ENCODE data around the gene SCRT2. TPM values are rescaled to one million over a fixed set of nuclear protein-coding genes. Genes with fewer than 3 reads are reported as not detected.

Gene SCRT2
- total and polyA plus RNA-seq, 7 donors, result not detected

- intact Hi-C loops (cut with DNase I), result no loop called here
- TF ChIP-seq EP300 (IDR thresholded peaks at IDR 0.05) (no peak), POLR2A (IDR thresholded peaks at IDR 0.05) (no peak), POLR2AphosphoS5 (IDR thresholded peaks at IDR 0.05) (no peak), CTCF (IDR thresholded peaks at IDR 0.05) (no peak)
- 13 to 46% methylated on average over 13 of the region's 13 CpGs for WGBS, 2 donors
- peaks cover 0 to 59% (median 26%) of the 10 kb centered on the region in 3 donors for H3K27me3 ChIP-seq
- H3K36me3 ChIP-seq, result no peaks in the 10 kb centered on the region
- DNase-seq, result no peak
- no peak overlapping the region for H3K27ac ChIP-seq
- H3K4me1 ChIP-seq, result no peaks in the 10 kb centered on the region
- no peaks in the 10 kb centered on the region for H3K9me3 ChIP-seq
- no peak overlapping the region for H3K4me3 ChIP-seq
Measured at GRCh38 chr20:688809-689212, 13.2 kb upstream of the SCRT2 start.

DNA sequence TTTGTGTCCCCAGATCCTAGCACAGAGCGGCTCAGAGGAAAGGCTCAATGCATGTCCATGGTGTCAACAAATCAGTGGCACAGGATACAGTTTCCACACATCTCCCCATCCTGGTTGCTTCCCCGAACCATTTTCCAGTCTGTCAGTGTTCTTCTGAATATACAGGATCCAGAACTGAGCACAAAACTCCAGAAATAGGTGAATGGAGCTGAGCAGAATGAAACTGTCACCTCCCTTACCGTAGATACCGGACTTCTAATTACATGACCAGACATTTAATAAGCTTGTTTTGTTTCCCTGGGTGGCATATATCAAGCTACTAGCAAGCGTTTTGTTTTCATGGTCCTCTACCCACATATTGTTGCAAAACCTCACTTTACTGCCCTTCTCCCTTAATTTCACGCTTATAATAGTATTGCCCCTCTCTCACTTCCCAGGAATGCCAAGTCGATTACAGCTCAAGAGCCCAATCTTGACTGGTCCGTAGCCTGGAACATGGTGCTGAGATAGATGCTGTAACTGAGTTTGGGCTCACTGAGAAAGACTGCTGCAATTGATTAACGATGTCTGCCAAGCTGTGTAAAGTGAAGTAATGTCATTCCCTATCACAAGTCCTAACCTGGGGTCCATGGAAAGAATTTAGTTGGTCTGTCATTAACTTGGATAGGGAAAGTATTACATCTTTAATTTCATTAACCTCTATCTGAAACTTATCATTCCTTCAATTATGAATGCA, 12.0 kb upstream of the SCRT2 start:
- no peak overlapping the region for H3K27ac ChIP-seq
- H3K27me3 ChIP-seq, result peaks cover 0 to 62% (median 26%) of the 10 kb centered on the region in 3 donors
- WGBS, 2 donors, result 73 to 81% methylated on average over 9 of the region's 9 CpGs
- no peak overlapping the region for H3K4me3 ChIP-seq
- H3K36me3 ChIP-seq, result no peaks in the 10 kb centered on the region
- TF ChIP-seq EP300 (IDR thresholded peaks at IDR 0.05) (no peak), POLR2AphosphoS5 (IDR thresholded peaks at IDR 0.05) (no peak), POLR2A (IDR thresholded peaks at IDR 0.05) (no peak), CTCF (IDR thresholded peaks at IDR 0.05) (no peak)
- H3K9me3 ChIP-seq, result no peaks in the 10 kb centered on the region
- no peak for DNase-seq
- no peaks in the 10 kb centered on the region for H3K4me1 ChIP-seq
- intact Hi-C loops (cut with DNase I), result no loop called here

DNA sequence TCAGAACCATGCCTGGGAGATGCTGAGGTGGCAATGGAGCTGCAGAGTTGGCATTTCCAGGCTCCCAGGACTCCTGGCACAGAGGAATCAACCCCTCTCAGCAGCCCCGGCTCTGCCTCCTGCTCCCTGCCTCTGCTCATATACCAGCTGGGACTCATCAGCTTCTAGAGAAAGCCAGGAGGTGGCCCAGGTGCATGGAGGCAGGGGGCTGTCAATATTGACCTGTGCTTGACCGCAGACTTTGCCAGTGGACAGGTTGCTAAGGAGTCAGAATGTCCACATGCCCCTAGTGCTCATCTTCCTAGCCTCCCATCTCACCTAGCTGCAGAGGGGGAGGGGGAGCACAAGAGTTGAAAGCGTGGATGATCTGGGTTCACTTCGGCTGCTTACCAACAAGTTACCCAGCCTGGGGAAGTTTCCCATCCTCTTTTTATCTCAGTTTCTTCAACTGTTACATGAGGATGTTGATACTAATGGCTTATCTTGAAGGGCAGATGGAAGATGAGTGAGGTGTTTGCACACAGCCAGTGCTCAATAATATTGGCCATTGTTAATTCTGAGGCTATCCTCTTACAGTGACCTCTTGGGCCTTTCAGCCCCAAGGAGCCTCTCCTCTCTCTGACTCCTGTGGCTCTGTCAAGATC, 9.2 kb upstream of the SCRT2 start:
- intact Hi-C loops (cut with DNase I), result no loop called here
- 68 to 76% methylated on average over 4 of the region's 4 CpGs for WGBS, 2 donors
- no peak overlapping the region for H3K27ac ChIP-seq
- no peaks in the 10 kb centered on the region for H3K4me1 ChIP-seq
- no peak for TF ChIP-seq POLR2A (IDR thresholded peaks at IDR 0.05)
- TF ChIP-seq CTCF (IDR thresholded peaks at IDR 0.05), result no peak
- no peak for TF ChIP-seq EP300 (IDR thresholded peaks at IDR 0.05)
- no peak for TF ChIP-seq POLR2AphosphoS5 (IDR thresholded peaks at IDR 0.05)
- DNase-seq, result no peak
- no peak overlapping the region for H3K4me3 ChIP-seq
- H3K9me3 ChIP-seq, result no peaks in the 10 kb centered on the region
- H3K36me3 ChIP-seq, result no peaks in the 10 kb centered on the region
- H3K27me3 ChIP-seq, result peaks cover 0 to 91% (median 26%) of the 10 kb centered on the region in 3 donors

DNA sequence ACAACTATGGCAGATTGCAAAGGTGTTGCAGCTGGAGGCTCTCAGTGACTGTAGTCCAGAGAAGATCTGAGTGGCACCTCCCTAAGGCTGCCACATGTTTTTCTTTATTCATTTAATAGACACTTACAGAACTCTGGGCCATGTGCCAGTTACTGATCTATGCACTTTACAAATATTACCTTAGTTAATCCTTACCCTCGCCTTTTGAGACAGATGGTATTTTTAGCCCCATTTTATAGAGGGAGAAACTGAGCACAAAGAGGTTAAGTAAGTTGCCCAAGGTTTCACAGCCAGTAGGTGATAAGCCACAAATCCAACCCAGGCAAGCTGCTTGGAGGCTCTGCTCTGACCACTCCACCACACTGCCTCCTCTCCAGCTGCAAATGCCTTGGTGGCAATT, 6.5 kb upstream of the SCRT2 start:
- Histone ChIP-seq H3K27me3 (peaks cover 0 to 95% (median 17%) of the 10 kb centered on the region in 3 donors), H3K4me3 (no peak overlapping the region), H3K36me3 (no peaks in the 10 kb centered on the region), H3K27ac (no peak overlapping the region), H3K9me3 (no peaks in the 10 kb centered on the region), H3K4me1 (no peaks in the 10 kb centered on the region)
- WGBS, 2 donors, result 27 to 65% methylated on average over 1 of the region's 1 CpG
- no peak for DNase-seq
- TF ChIP-seq EP300 (IDR thresholded peaks at IDR 0.05) (no peak), POLR2A (IDR thresholded peaks at IDR 0.05) (no peak), CTCF (IDR thresholded peaks at IDR 0.05) (no peak), POLR2AphosphoS5 (IDR thresholded peaks at IDR 0.05) (no peak)
- intact Hi-C loops (cut with DNase I), result no loop called here

All from sigmoid colon (tissue), 7 donors.